T-helper 1 cell treated with Interleukin-12 subunit alpha and Interleukin-12 subunit beta and Interleukin-4 antibody, amounts not matched to agents 30 μg/mL and 1 μg/mL, for 36 hours (primary cell): ENCODE data around the gene SDK1.

Experiments
- H3K27ac Mint-ChIP-seq: one replicate; pipeline ENCODE4 v1.8.0; 2021; ENCODE audit warnings: mild to moderate bottlenecking, mixed read lengths
- H3K27me3 Mint-ChIP-seq: one replicate; pipeline ENCODE4 v1.8.0; 2021; ENCODE audit warnings: low read depth, mixed read lengths
- H3K36me3 Mint-ChIP-seq: one replicate; pipeline ENCODE4 v1.8.0; 2021; ENCODE audit warnings: low read depth, mixed read lengths
- H3K4me1 Mint-ChIP-seq: one replicate; pipeline ENCODE4 v1.8.0; 2021; ENCODE audit warnings: low read depth, mixed read lengths
- H3K4me3 Mint-ChIP-seq: one replicate; pipeline ENCODE4 v1.8.0; 2021; ENCODE audit warnings: mild to moderate bottlenecking, moderate library complexity, mixed read lengths
- H3K9me3 Mint-ChIP-seq: one replicate; pipeline ENCODE4 v1.8.0; 2021; ENCODE audit warnings: mixed read lengths

SDK1 gene

DNA sequence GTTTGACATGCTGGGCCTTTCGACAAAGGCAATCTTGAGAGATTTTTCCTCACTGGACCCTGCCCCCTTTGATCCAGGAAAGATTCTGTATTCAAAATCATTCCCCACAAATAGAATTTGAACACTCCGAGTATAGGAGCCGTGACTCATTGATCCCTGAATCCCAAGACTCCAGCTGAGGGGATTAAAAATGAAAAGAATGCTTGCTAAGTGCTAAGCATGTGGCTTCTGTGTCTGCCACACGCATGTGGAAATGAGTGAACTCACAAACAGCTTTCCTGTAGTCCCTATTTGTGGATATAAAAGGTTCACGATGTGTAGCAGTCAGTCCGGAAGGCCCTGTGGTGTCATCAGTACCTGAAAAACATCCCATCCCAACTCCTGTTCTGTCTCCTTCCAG, 674.3 kb downstream of the SDK1 start:
- Mint-ChIP-seq H3K27me3 (no peaks in the 10 kb centered on the region), H3K36me3 (no peaks in the 10 kb centered on the region), H3K4me1 (no peaks in the 10 kb centered on the region), H3K9me3 (no peaks in the 10 kb centered on the region), H3K4me3 (no peak overlapping the region), H3K27ac (no peak overlapping the region)

DNA sequence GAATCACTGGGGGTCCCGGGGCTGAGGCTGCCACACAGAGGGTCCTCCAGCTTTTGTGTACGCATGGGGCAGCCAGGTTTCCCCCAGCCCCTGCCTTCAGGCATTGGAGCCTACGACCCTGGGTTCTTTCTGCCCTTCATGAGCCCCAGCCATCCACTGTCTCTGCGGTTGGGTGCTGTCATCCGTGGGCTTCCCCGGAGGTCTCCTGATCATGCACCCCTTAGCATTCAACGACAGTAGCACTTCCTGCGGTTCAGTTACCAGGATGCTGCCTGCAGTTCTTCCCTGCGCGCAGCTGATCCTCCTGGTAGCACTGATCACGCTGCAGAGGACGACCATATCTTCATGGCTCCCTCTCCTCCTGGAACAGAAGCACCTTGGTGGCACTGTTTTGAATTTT, 676.3 kb downstream of the SDK1 start:
- H3K27ac Mint-ChIP-seq = no peak overlapping the region

DNA sequence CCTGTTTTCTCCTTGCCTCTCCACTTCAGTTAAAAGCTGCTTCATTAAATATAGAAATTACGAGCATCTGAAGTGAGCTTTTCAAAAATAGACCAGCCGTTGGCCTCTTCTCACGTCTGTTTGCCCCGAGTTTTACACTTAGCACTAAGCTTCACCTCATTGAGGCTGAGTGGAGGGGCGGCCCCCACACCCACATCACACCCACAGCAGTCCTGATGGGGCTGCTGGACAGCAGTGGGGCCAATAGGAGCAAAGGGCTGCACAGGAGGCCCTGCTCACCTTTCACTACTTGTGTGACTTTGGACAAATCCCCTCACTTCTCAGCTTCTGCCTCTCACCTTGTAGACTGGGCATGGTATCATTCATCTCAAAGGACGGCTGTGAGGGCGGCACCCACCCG, 677.8 kb downstream of the SDK1 start:
- no peak overlapping the region for H3K4me3 Mint-ChIP-seq
- H3K27me3 Mint-ChIP-seq = no peaks in the 10 kb centered on the region

More for the DNA sequence above, 676.3 kb downstream of the SDK1 start:
- Mint-ChIP-seq H3K27me3 (no peaks in the 10 kb centered on the region), H3K4me3 (no peak overlapping the region), H3K36me3 (no peaks in the 10 kb centered on the region), H3K4me1 (no peaks in the 10 kb centered on the region), H3K9me3 (no peaks in the 10 kb centered on the region)

DNA sequence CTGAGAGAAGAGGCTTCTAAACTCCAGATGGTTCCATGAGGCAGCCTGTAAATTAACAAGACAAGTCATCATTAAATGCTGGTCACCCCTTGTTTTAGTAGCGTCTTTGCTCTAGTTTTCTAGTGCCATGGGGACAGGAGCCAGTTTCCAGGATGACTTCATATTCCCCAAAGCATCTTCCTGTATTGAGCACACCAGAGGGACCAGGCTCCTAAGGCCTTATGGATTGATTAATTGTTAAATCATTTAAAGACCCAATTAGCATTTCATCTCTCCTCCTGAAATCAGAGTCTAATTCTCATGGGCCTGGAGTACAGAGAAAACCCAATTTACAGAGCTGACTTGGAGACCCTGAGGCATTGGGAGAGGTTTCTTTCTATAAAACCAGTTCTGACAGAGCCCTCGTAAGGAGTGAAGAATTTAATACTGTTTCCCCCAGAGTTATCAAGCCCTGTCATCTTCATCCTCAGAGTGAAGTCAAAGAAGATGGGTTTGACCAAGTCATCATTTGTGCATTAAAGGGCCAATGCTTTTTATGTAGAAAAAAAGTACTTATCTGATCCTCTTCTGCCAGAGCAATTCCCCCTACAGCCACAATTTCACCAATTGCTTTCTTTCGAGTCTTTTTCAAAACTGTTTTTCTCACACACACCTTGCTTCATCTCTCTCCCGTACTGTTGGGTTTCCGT, 678.7 kb downstream of the SDK1 start:
- Mint-ChIP-seq H3K27me3 (no peaks in the 10 kb centered on the region), H3K9me3 (no peaks in the 10 kb centered on the region), H3K4me1 (no peaks in the 10 kb centered on the region), H3K27ac (no peak overlapping the region), H3K36me3 (no peaks in the 10 kb centered on the region), H3K4me3 (no peak overlapping the region)

More for the DNA sequence above, 677.8 kb downstream of the SDK1 start:
- no peaks in the 10 kb centered on the region for H3K36me3 Mint-ChIP-seq
- no peaks in the 10 kb centered on the region for H3K9me3 Mint-ChIP-seq
- H3K4me1 Mint-ChIP-seq = no peaks in the 10 kb centered on the region
- H3K27ac Mint-ChIP-seq = no peak overlapping the region

DNA sequence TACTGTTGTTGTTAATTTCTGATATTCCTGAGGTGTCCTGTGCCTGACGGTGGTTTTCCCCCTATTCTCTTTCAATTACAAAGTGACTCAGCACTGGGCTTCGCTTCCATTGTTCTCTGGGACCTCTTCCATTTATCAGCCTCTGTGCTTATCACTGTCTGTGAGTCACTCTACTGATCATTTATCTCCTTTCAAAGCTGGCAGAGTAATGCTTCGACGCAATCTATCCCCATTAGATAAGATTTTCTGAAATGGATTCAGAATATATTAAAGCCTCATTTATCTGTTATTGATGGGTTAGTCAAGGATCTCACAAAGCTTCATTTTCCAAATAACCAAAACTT, 679.2 kb downstream of the SDK1 start:
- no peaks in the 10 kb centered on the region for H3K9me3 Mint-ChIP-seq
- no peaks in the 10 kb centered on the region for H3K36me3 Mint-ChIP-seq
- H3K27me3 Mint-ChIP-seq = no peaks in the 10 kb centered on the region
- H3K27ac Mint-ChIP-seq = no peak overlapping the region
- no peak overlapping the region for H3K4me3 Mint-ChIP-seq
- no peaks in the 10 kb centered on the region for H3K4me1 Mint-ChIP-seq

DNA sequence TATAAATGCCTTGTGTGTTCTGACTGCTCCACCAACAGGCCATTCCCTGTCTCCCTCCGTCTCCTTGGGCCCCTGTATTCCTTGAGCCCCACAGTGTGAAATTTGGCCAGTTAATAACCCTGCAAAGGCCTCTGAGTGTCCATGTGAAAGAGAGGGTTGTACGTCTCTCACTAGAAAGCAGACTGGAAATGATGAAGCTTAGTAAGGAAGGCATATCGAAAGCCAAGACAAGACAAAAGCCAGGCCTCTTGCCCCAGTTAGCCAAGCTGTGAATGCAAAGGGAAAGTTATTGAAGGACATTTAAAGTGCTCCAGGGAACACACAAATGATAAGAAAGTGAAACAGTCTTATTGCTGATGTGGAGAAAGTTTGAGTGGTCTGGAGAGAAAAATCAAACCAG, 680.2 kb downstream of the SDK1 start:
- H3K4me3 Mint-ChIP-seq = no peak overlapping the region
- H3K4me1 Mint-ChIP-seq = no peaks in the 10 kb centered on the region
- no peak overlapping the region for H3K27ac Mint-ChIP-seq
- no peaks in the 10 kb centered on the region for H3K27me3 Mint-ChIP-seq
- no peaks in the 10 kb centered on the region for H3K36me3 Mint-ChIP-seq
- H3K9me3 Mint-ChIP-seq = no peaks in the 10 kb centered on the region

DNA sequence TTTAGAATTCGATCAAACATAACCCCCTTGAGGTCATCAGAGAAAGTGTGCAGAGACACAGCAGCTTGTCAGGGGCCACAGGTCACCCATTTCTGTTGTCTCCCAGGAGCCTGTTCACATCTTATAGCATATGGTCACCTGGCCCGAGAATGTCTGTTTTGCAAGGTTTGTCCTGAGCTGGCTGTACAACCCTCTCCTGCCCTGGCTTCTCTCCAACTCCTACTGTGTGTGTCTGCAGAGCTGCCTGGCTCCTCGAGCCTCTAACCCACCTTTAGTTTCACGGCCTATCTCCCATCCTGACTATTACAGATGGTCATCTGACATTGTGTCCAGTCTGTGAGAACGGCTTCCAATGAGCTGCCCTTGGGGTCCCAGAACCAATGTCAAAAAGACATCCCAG, 683.4 kb downstream of the SDK1 start:
- no peak overlapping the region for H3K27ac Mint-ChIP-seq
- H3K9me3 Mint-ChIP-seq = no peaks in the 10 kb centered on the region
- H3K27me3 Mint-ChIP-seq = no peaks in the 10 kb centered on the region
- H3K36me3 Mint-ChIP-seq = no peaks in the 10 kb centered on the region
- H3K4me1 Mint-ChIP-seq = no peaks in the 10 kb centered on the region
- H3K4me3 Mint-ChIP-seq = no peak overlapping the region

DNA sequence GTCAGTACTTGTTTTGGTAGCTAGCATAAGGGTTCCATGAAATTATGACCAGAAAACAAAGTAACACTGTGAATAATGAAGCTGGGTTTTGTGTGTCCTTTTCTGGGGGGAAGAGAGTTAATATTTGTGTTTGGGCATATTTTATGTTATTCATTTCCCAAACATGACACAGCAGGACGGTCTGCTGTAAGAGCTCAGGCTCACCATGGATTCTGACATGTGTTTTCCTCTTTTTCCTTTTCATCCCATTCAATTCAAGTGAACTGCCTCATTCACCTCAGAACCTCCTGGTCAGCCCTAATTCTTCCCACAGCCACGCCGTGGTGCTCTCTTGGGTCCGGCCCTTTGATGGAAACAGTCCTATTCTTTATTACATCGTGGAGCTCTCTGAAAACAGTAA, 685.9 kb downstream of the SDK1 start:
- H3K36me3 Mint-ChIP-seq = no peaks in the 10 kb centered on the region
- no peaks in the 10 kb centered on the region for H3K9me3 Mint-ChIP-seq
- H3K4me1 Mint-ChIP-seq = no peaks in the 10 kb centered on the region
- no peak overlapping the region for H3K27ac Mint-ChIP-seq
- no peak overlapping the region for H3K4me3 Mint-ChIP-seq
- H3K27me3 Mint-ChIP-seq = no peaks in the 10 kb centered on the region

DNA sequence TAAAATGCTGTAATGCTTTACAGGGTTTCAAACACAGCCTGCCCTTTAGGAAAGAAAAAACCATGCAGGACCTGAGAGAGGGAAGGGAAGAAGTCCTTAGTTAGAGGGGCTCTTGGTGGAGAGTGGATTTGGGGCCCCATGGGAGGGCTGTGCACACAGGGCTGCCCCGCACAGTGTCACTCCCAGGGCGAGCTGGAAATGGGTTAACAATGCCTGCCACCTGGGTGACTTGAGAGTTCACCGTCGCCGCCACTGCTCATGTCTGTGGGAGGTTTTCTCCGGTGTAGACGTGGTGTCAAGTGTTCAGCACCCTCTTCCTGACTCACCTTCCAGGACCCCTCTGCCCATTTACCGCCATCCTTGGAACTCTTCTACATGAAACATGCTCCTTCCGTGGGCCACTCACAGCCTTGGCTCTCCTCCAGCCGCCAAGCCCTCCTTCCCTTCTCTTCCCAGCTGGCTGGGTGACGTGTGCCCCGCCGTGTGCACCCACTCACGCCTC, 686.4 kb downstream of the SDK1 start:
- Mint-ChIP-seq H3K4me3 (no peak overlapping the region), H3K27me3 (no peaks in the 10 kb centered on the region), H3K36me3 (no peaks in the 10 kb centered on the region), H3K4me1 (no peaks in the 10 kb centered on the region), H3K9me3 (no peaks in the 10 kb centered on the region), H3K27ac (no peak overlapping the region)

DNA sequence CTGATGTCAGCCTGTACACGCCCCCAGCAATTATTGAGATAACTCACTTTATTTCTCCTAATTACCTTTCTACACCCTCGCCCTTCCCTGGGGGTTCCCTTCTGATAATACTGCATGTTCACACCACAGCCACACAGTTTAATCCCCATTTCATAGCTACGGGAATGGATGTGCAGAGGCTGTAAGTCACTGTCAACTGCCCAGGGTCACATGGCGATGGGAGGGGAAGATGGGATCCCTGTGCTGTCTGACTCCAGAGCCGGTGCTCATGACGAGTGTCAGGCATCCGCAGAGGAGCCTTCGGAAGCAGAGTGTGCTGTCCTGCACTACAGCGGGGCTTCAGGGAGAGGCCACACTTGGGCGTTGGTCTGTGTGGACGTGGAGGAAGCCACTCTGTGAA, 688.7 kb downstream of the SDK1 start:
- Mint-ChIP-seq H3K27me3 (no peaks in the 10 kb centered on the region), H3K4me1 (no peaks in the 10 kb centered on the region), H3K9me3 (no peaks in the 10 kb centered on the region), H3K4me3 (no peak overlapping the region), H3K27ac (no peak overlapping the region), H3K36me3 (no peaks in the 10 kb centered on the region)

DNA sequence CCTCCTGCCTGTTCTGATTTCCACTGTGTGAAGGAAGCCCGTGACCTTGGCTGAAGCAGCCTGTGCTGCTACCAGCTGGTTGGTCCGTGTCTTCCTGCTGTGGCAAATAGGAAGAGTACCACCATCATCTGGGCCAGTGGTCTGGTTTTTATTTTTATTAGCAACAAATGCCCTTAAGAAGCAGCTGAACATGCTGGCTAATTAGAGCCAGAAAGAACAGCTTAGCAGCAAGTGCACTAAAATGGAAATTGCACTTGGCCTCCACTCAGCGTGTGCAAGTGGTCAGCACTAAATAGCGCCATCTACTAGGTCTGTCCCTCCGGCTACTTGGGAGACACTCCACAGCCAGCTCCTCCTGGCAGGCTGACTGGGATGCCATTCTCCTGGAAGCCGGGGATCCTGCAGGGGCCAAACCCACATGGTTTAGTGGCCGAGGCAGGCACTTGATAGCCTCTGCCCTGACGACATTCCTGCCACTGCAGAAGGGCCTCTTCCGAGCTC, 690.7 kb downstream of the SDK1 start:
- peaks cover 3% of the 10 kb centered on the region for H3K27me3 Mint-ChIP-seq
- H3K4me1 Mint-ChIP-seq = no peaks in the 10 kb centered on the region
- no peaks in the 10 kb centered on the region for H3K9me3 Mint-ChIP-seq

DNA sequence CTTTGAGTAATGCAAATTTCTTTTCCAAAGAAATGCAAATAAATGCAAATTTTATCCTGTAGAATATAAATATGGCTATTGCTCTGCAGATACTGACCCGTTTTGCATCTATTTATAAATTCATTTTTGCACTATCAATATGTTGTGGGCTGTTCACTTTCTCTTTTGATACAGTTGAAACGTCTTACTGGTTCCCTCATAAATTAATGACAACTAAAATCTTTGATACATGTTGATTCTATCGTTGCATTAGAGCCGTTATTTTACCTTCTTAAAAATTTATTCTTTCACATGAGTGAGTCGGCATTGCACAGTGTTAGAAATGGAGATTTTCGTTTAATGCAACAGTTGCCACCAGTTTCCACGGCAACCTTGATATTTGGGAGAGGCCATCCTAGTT, 691.8 kb downstream of the SDK1 start:
- Mint-ChIP-seq H3K27me3 (peaks cover 4% of the 10 kb centered on the region), H3K27ac (no peak overlapping the region), H3K36me3 (no peaks in the 10 kb centered on the region), H3K4me3 (no peak overlapping the region), H3K9me3 (no peaks in the 10 kb centered on the region), H3K4me1 (no peaks in the 10 kb centered on the region)

More for the DNA sequence above, 690.7 kb downstream of the SDK1 start:
- Mint-ChIP-seq H3K4me3 (no peak overlapping the region), H3K27ac (no peak overlapping the region), H3K36me3 (no peaks in the 10 kb centered on the region)

DNA sequence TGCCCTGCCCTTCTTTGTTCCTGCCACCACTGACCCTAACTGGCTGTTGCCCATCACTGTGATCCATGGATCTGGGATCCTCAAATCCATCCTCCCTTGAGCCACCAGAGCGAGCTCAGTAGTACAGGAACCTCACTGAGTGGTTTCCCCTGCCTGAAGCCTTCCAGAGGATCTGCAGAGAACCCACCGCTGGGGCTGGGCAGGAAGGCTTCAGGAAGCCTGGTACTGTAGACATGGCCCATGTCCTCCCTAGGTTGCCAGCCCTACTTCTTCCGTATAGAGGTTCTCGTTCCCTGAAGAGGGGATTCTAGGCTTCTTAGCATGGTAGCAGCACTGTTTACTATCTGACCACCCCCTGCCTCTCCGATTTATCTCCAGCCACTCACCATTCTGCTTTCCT, 693.7 kb downstream of the SDK1 start:
- no peaks in the 10 kb centered on the region for H3K36me3 Mint-ChIP-seq
- peaks cover 4% of the 10 kb centered on the region for H3K27me3 Mint-ChIP-seq
- H3K4me1 Mint-ChIP-seq = no peaks in the 10 kb centered on the region
- no peak overlapping the region for H3K27ac Mint-ChIP-seq
- H3K4me3 Mint-ChIP-seq = no peak overlapping the region
- no peaks in the 10 kb centered on the region for H3K9me3 Mint-ChIP-seq

DNA sequence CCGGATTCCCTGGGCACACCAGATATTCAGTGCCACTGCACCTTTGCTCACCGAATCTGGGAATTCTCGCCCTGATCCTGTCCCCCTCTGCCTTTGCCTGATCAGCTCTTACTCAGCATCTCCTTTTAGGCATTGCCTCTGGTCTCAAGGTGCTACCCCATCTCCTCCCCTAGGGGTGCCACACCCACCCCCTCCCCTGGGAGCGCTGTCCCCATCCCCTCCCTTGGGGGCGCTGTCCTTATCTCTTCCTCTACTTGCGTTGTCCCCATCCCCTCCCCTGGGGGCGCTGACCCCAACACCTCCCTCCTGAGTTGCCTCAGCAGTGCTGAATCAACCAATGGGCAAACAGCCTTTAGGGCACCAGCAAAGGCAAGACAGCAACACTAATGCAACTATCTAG, 694.1 kb downstream of the SDK1 start:
- Mint-ChIP-seq H3K4me3 (no peak overlapping the region), H3K36me3 (no peaks in the 10 kb centered on the region), H3K9me3 (no peaks in the 10 kb centered on the region), H3K4me1 (no peaks in the 10 kb centered on the region), H3K27ac (no peak overlapping the region), H3K27me3 (peaks cover 4% of the 10 kb centered on the region)

DNA sequence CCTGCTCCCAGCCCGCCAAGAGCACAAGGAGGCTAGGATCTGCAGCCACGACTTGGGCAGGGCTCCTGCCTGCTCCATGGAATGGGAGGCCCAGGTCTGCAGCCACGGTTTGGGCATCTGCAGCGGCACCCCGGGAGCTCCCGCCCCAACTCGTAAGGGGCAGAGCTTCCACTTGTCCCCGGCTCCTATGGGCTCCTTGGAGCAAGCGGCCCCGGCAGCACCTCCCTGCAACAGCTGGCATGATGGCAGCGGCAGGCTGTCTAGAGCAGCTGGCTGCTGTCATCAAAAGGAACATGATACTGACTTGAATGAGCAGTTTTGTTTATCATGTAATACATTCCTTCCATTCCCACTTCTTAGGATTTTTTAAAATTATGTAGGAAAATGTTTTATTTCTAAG, 697.0 kb downstream of the SDK1 start:
- Mint-ChIP-seq H3K4me3 (no peak overlapping the region), H3K27me3 (peaks cover 4% of the 10 kb centered on the region), H3K9me3 (no peaks in the 10 kb centered on the region), H3K36me3 (no peaks in the 10 kb centered on the region), H3K4me1 (no peaks in the 10 kb centered on the region), H3K27ac (no peak overlapping the region)

DNA sequence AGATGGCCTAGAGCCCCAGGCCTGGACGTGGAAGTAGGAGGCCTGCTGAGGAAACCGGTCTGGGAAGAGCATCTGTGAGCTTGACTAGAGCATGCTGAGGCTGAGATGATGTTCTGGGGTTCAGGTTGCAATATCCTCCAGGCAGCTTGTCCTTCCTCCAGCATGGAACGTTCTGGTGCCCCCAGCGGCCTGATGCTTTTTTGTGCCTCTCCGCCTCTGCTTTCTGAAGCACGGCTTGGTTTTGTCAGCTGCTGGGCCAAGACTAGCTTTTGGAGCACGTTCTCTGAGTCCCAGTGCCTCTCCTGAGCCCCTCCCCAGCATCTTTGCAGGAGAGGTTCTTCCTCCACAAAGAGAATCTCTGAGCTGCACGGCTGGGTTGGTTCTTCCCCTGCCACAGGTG, 699.1 kb downstream of the SDK1 start:
- Mint-ChIP-seq H3K27ac (no peak overlapping the region), H3K4me1 (no peaks in the 10 kb centered on the region), H3K27me3 (peaks cover 4% of the 10 kb centered on the region), H3K4me3 (no peak overlapping the region), H3K36me3 (no peaks in the 10 kb centered on the region), H3K9me3 (no peaks in the 10 kb centered on the region)
